Activated CD4-positive, alpha-beta T cell treated with anti-CD3 and anti-CD28 coated beads for 1 hour (primary cell): Measurements from ENCODE around the gene TK2.
"Not testable (repeated sequence)": the region's sequence is repeated elsewhere in the genome, so short reads cannot be mapped to it uniquely, and the experiment has no call there.

Experiments used
- DNase-seq: peaks from one replicate; pipeline ENCODE4 v3.0.0-alpha.2; 2020

TK2 gene

GRCh38 chr16:66569827-66570405, 20.0 kb upstream of the TK2 start:
- no peak for DNase-seq

GRCh38 chr16:66569131-66569530, 19.2 kb upstream of the TK2 start:
- no peak for DNase-seq

DNA sequence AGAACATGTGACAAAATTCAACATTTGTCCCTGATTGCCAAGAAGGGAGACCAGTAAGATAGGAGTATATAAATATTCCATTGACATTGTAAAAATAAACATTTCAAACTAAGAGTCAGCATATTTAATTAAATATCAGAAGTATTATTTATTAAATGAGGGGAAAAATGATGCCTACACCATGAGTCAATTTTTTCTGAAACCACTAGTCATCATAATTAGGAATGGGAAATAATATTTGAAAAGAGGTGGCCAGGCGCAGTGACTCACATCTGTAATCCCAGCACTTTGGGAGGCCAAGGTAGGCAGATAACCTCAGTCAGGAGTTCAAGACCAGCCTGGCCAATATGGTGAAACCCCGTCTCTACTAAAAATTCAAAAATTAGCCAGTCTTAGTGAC, 18.4 kb upstream of the TK2 start:
- no peak for DNase-seq

DNA sequence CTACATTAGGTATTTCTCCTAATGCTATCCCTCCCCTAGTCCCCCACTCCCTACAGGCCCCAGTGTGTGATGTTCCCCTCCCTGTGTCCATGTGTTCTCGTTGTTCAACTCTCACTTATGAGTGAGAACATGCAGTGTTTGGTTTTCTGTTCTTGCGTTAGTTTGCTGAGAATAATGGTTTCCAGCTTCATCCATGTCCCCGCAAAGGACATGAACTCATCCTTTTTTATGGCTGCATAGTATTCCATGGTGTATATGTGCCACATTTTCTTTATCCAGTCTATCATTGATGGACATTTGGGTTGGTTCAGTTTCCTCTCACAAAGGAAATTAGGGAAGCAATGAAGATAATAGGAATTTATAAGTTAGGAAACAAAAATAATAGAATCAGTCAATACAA, 17.3 kb upstream of the TK2 start:
- not testable (repeated sequence) for DNase-seq

DNA sequence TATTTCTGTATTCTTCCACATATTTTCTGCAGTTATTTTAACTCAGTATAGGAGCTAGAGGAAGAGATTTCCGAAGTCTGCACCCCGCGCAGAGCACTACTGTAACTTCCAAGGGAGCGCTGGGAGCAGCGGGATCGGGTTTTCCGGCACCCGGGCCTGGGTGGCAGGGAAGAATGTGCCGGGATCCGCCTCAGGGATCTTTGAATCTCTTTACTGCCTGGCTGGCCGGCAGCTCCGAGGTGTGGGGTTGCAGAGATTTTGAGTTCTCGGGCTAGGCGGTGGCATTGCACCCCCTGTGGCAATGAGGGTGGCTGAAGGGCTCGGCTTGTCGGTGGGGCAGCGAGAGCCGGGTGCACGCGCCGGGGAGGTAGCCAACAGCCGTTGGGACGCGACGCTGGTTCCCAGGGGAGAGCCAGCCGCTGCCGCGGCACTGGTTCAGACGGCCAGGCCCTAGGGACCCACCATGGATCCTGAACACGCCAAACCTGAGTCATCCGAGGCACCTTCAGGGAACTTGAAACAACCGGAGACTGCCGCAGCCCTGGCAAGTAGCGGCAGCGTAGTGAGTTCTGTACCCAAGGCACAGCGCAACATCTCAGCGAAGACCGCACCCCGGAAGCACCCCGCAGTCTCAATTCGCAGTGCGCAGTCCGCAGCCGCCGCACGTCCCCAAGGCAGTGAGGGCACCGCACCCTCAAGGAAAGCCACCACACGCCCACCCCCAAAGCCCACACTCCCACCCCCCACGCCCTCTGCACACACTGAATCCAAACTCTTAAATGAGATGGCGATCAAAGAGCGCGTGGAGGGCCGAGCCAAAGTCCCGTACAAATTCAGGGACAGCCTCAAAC, 16.4 kb upstream of the TK2 start, which contains the start of gene CMTM1:
Gene CMTM1, plus strand, starts transcription at position 389 of the 851 bp plus-strand sequence. Its CDS starts 75 bp downstream, at position 464.
- no peak for DNase-seq

GRCh38 chr16:66563574-66564334, 13.8 kb upstream of the TK2 start:
- DNase-seq, result no peak

- DNase-seq, result no peak
These were observed 13.1 kb upstream of the TK2 start for GRCh38 chr16:66562986-66563385.

DNA sequence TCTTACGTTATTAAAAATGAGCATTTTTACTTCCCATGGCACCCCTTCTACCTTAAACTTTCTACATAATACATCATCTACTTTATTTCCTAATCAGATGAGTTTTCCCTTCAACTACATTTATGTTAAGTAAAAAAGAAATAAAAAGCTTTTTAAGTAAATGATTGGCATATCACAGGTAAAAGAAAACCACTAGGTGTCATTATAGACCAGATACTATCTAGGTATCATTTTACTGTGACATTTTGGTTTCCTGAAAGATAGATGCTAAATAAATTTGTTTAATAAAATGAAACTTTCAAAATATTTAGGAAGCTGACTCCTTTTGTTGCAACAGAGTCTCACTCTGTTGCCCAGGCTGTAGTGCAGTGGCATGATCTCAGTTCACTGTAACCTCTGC, 12.5 kb upstream of the TK2 start:
- DNase-seq, result no peak

- no peak for DNase-seq
These were observed 11.6 kb upstream of the TK2 start for GRCh38 chr16:66561381-66562080.

DNA sequence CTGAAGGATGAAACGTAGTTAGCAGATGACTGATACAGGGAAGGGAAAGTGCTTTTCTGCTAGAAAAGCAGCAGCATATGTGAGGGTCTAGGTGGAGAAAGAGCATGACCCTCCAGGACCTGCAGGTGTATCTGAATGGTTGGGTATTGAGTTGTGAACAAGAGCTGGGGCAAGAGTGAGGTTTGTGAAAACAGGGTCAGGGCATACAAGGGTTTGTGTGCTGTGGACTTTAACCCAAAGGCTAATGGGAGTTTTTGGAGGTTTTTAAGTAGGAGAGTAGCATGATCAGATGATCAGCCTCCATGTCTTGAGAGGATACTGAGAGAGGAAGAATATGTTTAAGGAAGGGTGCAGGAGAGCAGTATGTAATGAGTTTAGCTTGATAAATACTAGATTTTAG, 10.2 kb upstream of the TK2 start:
- no peak for DNase-seq

- no peak for DNase-seq
These were observed 4.6 kb upstream of the TK2 start for GRCh38 chr16:66554495-66554894.

DNA sequence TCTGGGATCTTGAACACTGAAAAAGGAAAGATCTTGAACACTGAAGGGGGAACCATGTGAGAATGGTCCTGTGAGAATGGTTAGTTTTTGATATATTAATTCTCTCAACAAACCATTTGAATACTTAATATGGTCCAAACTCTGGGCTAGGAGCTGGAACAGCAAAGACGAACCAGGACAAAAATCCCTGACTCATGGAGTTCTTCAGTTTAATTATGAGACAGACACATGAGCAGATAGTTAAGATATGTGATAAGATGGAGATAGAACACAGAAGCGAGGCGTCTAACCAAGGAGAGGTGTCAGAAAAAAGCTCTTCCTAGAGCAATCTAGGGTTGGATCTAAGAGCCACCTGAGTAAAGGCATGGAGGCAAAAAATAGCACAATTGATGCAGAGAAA, 4.1 kb upstream of the TK2 start:
- no peak for DNase-seq

- no peak for DNase-seq
These were observed 3.3 kb upstream of the TK2 start for GRCh38 chr16:66553223-66553622.

DNA sequence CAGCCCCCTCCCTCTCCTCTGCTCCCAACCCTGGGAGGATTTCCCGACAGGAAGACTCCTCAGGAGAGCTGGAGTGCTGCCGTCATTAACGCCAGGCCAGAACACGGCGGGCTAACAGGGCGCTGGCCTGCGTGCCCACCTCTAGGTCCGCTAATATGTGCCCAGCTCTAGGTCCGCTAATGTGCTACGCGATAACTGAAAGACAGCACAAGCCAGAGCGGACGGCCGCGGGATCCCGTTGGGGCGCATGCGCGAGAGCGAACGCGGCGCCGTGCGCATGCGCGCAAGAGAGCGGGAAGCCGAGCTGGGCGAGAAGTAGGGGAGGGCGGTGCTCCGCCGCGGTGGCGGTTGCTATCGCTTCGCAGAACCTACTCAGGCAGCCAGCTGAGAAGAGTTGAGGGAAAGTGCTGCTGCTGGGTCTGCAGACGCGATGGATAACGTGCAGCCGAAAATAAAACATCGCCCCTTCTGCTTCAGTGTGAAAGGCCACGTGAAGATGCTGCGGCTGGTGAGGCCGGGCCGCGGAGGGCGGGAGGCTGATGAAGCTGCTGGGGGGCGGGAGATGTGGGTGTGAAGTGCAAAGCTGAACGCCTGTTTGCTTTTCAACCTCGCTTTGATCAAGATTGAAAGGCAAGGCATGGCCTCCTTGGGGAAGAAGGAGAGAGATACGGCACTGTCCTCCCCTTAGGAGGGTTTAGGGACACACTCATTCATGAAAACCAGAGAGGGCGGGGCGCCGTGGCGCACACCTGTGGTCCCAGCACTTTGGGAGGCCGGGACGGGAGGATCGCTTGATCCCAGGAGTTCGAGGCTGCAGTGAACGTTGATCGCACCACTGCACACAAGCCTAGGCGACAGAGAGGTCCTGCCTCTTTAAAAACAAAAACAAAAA, 2.6 kb upstream of the TK2 start, which contains the start of gene CKLF:
Gene CKLF, plus strand, starts transcription at position 291 of the 892 bp plus-strand sequence. Its CDS starts 140 bp downstream, at position 431.
- peak; percentile 90 for DNase-seq

- DNase-seq, result no peak
These were observed 1.9 kb upstream of the TK2 start for GRCh38 chr16:66551788-66552285.

DNA sequence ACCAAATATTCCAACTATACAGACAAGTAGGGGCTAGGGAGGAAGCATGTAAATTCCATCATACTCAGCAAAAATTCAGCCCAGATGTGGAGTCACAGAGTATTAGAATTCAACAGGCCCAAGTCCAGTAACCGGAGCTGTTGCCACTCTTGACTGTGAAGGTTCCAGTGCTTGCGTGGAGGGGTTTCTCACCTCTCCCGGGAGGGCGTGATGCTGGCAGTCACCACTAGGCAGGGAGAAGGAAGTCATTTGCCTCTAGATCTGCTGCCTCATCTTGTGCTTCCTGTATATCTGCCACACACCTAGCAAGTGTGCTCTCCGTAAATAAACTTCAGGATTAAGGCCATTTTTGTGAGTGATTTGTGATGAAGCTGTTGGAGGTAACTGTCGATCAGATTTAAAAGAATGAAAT, 1.4 kb upstream of the TK2 start:
- peak; percentile 35 for DNase-seq

- no peak for DNase-seq
These were observed 1.1 kb downstream of the TK2 start for GRCh38 chr16:66548868-66549267.

- no peak for DNase-seq
These were observed 1.9 kb downstream of the TK2 start for GRCh38 chr16:66548068-66548467.

DNA sequence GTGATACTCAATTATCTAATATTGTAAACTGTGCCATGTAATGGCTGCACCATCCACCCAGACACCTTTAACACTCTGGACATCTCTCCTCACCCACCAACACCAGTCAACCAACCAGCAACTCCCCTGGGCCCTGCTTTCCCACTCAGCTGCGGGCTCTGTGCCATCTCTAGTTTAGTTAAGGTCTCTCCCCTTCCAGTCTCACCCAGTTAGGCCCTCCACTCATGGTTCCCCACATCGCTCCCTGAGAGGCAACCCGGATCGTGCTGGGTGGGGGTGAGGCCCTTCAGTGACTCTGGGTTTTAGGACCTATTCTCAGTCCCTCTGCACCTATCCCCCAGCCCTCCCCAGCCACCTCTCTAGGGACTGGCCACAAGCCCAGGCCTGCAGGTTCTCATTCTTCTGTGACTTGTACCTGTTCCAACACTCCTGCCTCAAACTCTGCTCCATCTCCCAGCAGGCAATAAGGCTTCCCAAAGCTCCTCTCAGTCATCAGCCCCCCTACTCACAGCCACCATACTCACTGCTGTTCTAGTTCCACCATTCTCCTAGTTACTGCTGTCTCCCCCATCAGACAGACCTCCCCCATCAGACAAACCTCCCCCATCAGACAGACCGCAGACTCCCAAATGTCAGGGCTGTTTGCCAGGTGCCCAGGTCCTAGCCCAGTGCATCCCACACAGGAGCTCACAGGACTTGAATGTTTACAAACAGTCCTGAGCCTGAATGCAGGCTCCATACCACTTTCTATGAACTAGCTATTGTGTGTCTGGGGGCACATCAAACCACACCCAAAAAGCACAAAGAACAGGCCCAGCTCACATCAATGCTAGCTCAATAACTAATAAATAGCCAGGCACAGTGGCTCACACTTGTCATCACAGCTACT, 2.6 kb downstream of the TK2 start:
- no peak for DNase-seq

DNA sequence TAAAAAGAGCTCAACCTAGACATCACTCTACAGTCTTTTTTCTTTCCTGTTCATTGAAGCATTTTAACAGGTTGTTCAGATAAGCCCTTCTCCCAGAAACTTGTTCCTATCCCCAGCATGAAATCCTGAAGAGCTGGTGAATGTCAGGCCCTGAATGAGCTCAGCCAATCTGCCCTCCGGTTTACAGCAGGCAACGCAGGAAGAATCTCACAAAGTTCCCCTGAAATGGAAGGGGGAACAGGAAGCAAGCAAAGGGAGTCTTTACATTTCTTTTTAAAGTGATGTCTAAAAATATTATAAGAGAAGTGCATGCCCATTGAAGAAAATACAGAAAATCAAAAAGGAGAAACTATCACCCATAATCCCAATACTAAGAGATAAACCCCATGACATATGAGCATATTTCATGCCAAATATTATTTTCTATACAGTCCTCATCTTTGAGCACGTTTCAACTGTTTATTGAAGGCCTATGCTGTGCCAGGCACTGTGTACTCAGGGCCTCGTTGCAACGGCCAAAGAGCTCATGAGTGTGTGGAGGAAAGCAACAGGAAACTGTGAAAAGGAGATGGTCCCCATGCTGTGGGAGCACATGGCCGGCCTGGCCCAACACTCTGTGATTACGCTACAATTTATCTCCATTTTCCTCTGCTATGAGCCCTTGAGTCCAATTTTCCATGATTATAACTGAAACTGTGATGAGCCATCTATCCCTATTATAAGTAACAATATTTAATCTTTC, 5.7 kb downstream of the TK2 start:
- DNase-seq, result no peak
